ENCODE data around the gene ENGASE.
A peak's percentile ranks its signal among the peaks of the same experiment; 100 is the strongest.

ENGASE gene

DNA sequence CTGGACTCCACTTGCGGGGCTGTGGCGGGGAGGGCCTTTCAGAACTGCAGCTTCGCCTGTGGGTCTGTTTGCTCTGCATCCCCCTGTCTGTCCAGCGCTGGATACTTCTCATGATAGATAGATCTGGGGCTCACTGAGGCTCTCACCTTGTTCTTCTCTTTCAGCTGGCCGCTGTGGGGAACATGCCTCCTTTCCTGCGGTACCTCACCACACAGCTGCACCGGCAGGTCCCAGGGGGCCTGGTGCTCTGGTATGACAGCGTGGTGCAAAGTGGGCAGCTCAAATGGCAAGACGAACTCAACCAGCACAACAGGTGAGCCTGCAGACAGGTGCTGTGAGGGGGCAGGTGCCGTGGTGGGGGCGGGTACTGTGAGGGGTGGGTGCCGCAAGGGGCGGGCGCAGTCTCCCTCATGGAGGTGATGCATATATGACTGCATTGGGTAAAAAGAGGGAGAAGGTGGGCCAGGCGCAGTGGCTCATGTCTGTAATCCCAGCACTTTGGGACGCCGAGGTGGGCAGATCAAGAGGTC lies 6.2 kb downstream of the ENGASE start:
- no peak for DNase-seq

DNA sequence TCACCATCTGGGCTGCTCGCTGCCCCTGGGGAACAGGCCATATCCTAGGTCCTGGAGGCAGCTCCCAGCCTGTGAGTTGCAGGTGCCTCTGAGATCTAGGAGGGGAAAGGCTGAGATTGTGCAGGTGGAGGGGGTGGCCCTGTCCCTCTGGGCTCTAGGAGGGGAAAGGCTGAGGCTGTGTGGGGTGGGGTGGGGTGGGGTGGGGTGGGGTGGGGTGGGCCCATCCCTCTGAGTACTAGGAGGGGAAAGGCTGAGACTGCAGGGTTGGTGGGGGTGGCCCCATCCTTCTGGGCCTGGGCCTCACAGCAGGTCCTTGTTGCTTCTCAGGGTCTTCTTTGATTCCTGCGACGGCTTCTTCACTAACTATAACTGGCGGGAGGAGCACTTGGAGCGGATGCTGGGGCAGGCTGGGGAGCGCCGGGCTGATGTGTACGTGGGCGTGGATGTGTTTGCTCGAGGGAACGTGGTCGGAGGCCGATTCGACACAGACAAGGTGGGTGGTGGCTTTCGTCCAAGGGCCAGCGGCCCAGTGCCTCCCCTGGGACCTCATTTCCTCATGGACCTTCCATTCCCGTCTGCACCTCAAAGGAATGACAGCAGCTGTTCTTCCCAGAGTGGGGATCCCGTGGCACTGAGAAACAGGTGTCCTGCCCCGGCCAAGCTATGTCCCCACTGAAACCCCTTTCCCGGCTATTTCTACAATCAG lies 7.1 kb downstream of the ENGASE start:
- no peak for DNase-seq

GRCh38 chr17:79082311-79083190 lies 7.9 kb downstream of the ENGASE start:
- peak; percentile 52 for DNase-seq

GRCh38 chr17:79083191-79083971 lies 8.8 kb downstream of the ENGASE start:
- DNase-seq, result no peak

- no peak for DNase-seq
These were observed 9.9 kb downstream of the ENGASE start for GRCh38 chr17:79084291-79085153.

DNA sequence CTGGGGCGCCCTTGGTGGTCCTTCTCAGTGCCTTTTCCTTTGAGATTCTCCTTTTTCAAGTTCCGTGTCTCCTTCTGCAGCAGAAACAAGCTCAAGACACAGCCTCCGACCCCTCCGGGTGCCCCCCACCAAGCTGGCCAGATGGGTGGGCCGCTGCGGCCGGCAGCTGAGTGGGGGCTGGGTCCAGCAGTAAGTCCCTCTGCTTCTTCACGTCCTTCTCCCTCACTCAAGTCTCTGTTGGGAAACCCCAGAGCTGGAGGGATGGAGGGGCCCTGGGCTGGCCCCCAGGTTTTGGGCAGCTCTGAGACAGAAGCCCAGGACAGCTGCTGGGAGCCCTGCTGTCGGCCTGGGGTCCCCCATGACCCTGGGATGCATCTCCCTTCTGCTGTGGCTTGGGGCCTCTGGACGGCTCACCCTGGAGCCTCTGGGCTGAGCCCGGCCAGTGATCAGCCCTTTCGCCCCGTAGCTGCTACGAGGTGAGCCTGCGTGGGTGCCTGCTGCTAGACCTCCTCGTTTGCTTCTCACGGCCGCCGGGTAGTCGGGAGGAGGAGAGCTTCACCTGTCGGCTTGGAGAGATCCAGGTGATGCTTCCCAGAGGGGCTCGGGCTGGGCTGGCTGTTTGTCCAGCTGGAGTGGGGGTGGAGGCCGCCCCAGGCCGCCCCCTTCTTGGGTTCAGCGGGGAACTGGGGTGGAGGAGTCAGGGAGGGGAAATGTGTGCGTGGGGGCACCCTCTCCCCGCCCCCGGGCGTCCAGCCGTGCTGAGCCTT lies 10.7 kb downstream of the ENGASE start:
- DNase-seq, result no peak

DNA sequence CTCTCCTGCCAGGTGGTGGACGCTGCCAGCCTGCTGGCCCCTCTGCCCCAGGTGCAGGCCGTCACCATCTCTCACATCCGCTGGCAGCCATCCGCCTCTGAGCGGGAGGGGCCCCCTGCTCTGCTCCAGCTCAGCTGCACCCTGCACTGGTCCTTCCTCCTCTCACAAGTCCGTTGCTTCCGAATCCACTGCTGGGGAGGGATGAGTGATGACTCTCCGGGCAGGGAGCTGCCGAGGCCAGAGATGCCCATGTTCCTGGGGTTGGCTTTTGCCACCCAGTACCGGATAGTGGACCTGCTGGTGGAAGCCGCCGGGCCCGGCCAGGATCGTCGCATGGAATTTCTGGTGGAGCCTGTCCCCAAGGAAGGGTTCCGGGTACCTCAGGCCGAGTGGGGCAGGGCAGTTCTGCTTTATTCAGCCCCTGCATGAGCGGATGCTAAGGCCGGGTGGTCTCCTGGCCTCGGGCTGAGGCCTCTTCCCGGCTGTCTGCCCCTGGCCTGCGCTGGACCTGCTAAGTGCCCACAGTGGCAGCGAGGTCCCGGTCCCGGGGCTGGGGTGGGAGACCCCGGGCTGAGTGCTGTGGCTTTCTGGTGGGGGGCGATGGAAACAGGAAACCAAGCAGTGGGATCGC lies 11.4 kb downstream of the ENGASE start:
- no peak for DNase-seq

DNA sequence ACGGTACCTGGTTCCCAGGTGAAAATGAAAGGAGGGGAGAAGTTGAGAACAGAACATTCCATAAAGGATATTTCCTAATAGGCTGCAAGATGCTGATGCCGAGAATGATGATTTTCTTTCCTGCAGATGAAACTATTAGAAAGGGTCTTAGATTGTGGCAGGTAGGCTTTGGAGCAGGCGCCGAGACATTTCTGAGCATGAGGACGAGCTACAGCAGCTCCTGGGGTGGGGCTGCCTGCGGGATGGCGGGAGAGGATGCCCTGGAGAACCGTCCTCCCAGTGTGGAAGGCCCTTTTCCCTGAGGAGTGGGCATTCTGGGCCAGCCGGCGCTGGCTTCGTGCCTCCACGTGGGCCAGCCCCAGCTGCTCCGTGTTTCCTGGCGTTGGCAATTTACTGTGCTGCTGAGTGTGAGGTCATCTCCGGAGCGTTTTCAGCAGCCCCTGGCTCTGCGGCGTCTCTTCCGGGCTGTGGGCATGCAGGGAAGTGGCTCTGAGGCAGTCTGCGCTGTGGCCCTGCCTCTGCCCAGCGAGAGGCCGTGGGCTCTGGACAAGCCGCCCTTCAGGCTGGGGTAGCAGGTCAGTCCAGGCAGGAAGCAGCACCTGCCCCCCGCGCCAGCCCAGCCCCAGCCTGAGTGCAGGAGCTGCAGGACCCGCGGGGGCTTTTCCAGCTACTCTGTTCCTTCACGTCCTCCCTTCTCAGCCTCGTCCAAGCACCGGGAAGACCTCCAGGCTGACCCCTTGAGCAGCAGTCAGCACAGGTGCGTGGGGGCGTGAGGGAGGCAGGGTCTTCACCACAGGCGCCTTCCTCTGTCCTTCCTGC lies 12.2 kb downstream of the ENGASE start:
- DNase-seq, result no peak

GRCh38 chr17:79087428-79088143 lies 13.0 kb downstream of the ENGASE start:
- DNase-seq, result peak; percentile 75

- DNase-seq, result no peak
These were observed 13.8 kb downstream of the ENGASE start for GRCh38 chr17:79088247-79088996.

GRCh38 chr17:79088997-79089328 lies 14.3 kb downstream of the ENGASE start:
- DNase-seq, result no peak

DNA sequence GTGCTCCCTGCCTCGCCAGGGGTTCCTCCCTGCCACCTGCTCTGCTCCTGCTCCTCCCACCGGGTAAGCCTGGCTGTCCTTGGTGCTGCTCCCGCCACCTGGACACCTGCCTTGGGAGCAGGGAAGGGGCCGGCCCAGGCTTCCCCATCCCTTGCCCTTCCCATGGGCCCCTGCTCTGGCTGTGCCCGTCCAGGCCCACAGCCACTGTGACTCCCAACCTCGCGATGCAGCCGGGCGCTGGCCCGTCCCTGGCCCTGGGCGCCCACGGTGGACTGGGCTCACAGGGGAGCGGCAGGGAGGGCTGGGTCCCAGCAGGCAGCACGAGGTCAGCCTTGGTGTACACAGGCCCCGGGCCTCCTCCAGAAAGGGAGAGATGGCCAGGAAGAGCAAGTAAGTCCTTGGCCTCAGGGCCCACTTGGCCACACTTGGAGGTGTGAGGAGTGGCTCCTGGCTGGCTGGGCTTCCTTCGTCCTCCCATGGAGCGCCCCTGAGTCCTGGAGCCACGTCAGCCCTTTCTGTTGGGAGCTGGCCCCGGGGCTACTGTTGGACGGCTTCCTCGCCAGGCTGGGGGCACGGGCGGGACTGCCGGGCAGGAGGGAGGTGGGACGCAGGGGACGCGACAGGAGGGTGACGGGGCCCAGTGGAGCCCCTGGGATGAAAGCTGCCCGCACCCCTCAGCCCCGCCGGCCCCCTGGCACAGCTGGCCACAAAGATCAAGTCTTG lies 15.3 kb downstream of the ENGASE start:
- no peak for DNase-seq

DNA sequence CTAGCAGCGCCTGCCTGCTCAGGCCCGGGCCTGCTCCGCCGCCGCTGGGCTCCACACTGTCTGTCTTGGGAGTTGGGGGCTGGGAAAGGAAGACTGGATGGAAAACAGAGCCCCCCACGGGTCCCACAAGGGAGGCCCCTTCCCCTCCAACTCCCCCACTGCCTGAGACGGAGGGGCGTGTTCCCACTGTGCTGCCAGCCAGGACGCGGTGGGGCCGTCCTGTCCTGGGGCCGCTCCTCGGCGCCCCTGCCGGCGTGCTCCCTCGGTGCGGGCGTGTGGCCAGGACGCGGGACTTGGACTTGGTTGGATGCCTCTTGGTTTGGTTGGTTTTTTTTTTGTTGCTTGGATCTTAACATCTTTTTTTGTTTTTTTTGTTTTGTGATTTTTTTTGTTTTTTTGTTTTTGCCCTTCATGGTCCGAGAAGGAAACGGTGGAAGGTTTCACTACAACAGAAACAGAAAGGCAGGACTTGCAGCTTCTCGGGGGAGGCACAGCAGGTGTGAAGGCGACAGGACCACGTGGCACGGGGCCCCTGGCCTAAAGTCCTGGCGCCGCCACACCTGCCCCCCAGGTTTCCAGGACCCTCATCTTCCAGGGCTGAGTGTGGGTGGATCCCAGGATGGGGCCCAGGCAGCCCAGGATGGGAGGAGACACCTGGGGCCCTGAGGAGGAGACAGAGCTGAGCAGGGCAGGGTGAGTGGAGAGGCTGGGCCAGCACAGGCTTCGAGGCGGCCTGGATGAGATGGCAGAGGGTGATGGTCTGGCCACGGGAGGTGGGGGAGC lies 16.0 kb downstream of the ENGASE start:
- DNase-seq, result no peak

GRCh38 chr17:79091226-79091670 lies 16.6 kb downstream of the ENGASE start:
- no peak for DNase-seq

- no peak for DNase-seq
These were observed 17.9 kb downstream of the ENGASE start for GRCh38 chr17:79092567-79092966.

GRCh38 chr17:79093270-79093669 lies 18.6 kb downstream of the ENGASE start:
- no peak for DNase-seq

DNA sequence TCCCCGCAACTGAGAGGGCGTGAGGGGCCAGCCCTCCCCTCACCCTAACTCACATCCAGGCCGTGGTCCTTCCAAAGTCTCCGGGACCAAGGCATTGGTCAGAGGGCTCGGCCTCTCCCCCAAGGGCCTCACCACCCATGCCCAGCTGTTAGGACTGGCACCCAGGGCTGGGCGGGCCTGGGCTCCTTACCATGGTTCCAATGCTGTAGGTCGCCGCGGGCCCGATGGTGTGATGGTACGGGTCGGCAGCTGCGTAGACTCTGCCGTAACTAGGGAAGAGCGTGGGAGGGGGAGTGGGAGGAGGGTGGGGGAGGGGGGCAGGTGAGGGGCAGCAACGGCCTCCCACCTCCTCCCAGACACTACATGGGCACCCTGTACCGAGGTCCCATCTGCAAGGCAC lies 19.6 kb downstream of the ENGASE start:
- DNase-seq, result no peak
